Sigmoid colon (tissue), 7 donors: Measurements from ENCODE around the gene BPIFB4. TPM values are rescaled to one million over a fixed set of nuclear protein-coding genes. Genes with fewer than 3 reads are reported as not detected.

Experiments used
- DNase-seq: peaks from one replicate; pipeline ENCODE4 v3.0.0-alpha.2; 2019
- H3K27ac ChIP-seq, 4 donors: fragments of 200-600 bp; sonication (generic); one replicate each; pipeline ENCODE4 v1.5.1; 2016 to 2019; ENCODE audit warnings: mild to moderate bottlenecking in 1 of 4
- H3K27me3 ChIP-seq, 3 donors: fragments of 200-600 bp; sonication (generic); one replicate each; pipeline ENCODE4 v1.5.1; 2019; ENCODE audit warnings: mild to moderate bottlenecking in 1 of 3
- H3K36me3 ChIP-seq, 4 donors: fragments of 200-600 bp; sonication (generic); one replicate each; pipeline ENCODE4 v1.5.1; 2016 to 2019
- H3K4me1 ChIP-seq, 4 donors: fragments of 200-600 bp; sonication (generic); one replicate each; pipeline ENCODE4 v1.5.1; 2017 to 2019
- H3K4me3 ChIP-seq, 4 donors: fragments of 200-600 bp; sonication (generic); one replicate each; pipeline ENCODE4 v1.5.1; 2017 to 2019; ENCODE audit warnings: mild to moderate bottlenecking in 2 of 4, moderate library complexity in 1 of 4
- H3K9me3 ChIP-seq, 4 donors: fragments of 200-600 bp in 3 of 4; sonication (generic) in 3 of 4; one replicate each; pipeline versions ENCODE4 v1.5.1 to v1.6.1; 2013 to 2019
- CTCF ChIP-seq, 4 experiments: fragments of 450-650 bp in 3 of 4; fragments of 200-600 bp in 1 of 4; IDR thresholded peaks; one replicate each; pipeline ENCODE4 v1.5.1; 2016 to 2019; ENCODE audit warnings: antibody characterized with exemption in 4 of 4, mild to moderate bottlenecking in 3 of 4, moderate library complexity in 2 of 4
- EP300 ChIP-seq, 4 donors: sonication (generic); formaldehyde crosslinking; IDR thresholded peaks; one replicate each; pipeline ENCODE4 v1.6.1; 2017; ENCODE audit warnings: antibody characterized with exemption in 4 of 4
- POLR2A ChIP-seq, 2 donors: fragments of 450-650 bp; IDR thresholded peaks; one replicate each; pipeline ENCODE4 v1.6.1; 2016; ENCODE audit warnings: antibody characterized with exemption in 2 of 2, mild to moderate bottlenecking in 2 of 2, moderate library complexity in 2 of 2
- POLR2AphosphoS5 ChIP-seq, 4 donors: sonication (generic); formaldehyde crosslinking; IDR thresholded peaks; one replicate each; pipeline ENCODE4 v1.6.1; 2017; ENCODE audit warnings: antibody characterized with exemption in 4 of 4
- WGBS, 2 donors: extraction: QIAGEN DNeasy Blood & Tissue Kit; methylation state at CpG; one replicate each; pipeline ENCODE4 v1.1.7; 2013; 5-methylcytosine and 5-hydroxymethylcytosine counted together
- intact Hi-C: fragments of 100-400 bp; cut with DNase I; formaldehyde crosslinking; loops from one replicate; pipeline ENCODE4 v1.15.1; 2023
- polyA plus RNA-seq, 3 donors: library from polyadenylated mRNA; stranded (reverse); fragments of 200-250 nt; gene quantifications; one replicate each; pipeline ENCODE4 v1.2.3, GENCODE V29; 2013
- total RNA-seq, 4 donors: library from RNA; depleted of rRNA; stranded (reverse); fragments of >200 nt; gene quantifications; one replicate each; pipeline ENCODE4 v1.1.0, GENCODE V29; 2016
- donor health status: healthy with polysubstance abuse.
- donor health status: Bipolar disorder and iron deficiency.
- donor health status: healthy.

Gene BPIFB4
- total RNA-seq (not detected), polyA plus RNA-seq (not detected)

DNA sequence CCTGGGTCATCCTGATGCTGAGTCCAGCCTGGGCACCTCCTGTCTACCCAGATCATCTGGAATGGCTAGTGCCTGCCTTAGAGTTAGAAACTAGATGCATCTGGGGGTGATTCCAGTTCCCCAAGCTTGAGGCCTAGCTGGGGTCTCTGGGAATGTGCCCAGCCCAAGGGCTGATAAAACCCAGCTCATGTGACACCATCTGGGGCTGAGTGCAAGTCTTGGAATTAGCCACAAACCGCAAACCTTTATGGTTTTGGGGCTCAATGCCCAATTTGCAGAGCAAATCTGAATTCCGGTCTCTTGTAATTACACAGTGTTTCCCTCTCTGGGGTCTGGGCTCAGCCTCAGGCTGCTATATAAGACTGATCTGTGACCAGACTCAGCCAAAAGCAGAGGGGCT is at the start of gene BPIFB4:
TSS of gene BPIFB4 (plus strand) at position 385 of the 400 bp plus-strand sequence. CDS start 1,884 bp downstream, outside the sequence.
- Histone ChIP-seq H3K4me1 (no peaks in the 10 kb centered on the region), H3K27ac (no peak within 1 kb of the TSS), H3K9me3 (no peaks in the 10 kb centered on the region), H3K4me3 (no peak within 1 kb of the TSS), H3K36me3 (no peaks in the 10 kb centered on the region), H3K27me3 (peaks cover 0 to 15% (median 6%) of the 10 kb centered on the region in 3 donors)
- intact Hi-C loops = no loop called here
- WGBS, 2 donors = 80 to 86% methylated on average over 2 of the region's 2 CpGs
- no peak for DNase-seq
- TF ChIP-seq POLR2A (IDR thresholded peaks at IDR 0.05) = no peak
- no peak for TF ChIP-seq EP300 (IDR thresholded peaks at IDR 0.05)
- no peak for TF ChIP-seq CTCF (IDR thresholded peaks at IDR 0.05)
- no peak for TF ChIP-seq POLR2AphosphoS5 (IDR thresholded peaks at IDR 0.05)

- no peak overlapping the region for H3K4me3 ChIP-seq
- H3K9me3 ChIP-seq = no peaks in the 10 kb centered on the region
- H3K4me1 ChIP-seq = no peaks in the 10 kb centered on the region
- TF ChIP-seq EP300 (IDR thresholded peaks at IDR 0.05) = no peak
- TF ChIP-seq POLR2AphosphoS5 (IDR thresholded peaks at IDR 0.05) = no peak
- no peak for TF ChIP-seq POLR2A (IDR thresholded peaks at IDR 0.05)
- TF ChIP-seq CTCF (IDR thresholded peaks at IDR 0.05) = no peak
- no peak overlapping the region for H3K27ac ChIP-seq
- intact Hi-C loops = no loop called here
- H3K36me3 ChIP-seq = no peaks in the 10 kb centered on the region
- DNase-seq = no peak
- no peaks in the 10 kb centered on the region for H3K27me3 ChIP-seq
- WGBS, 2 donors = 76 to 87% methylated on average over 9 of the region's 9 CpGs
These were observed 49.4 kb upstream of the BPIFB4 start for GRCh38 chr20:33030076-33030475.

DNA sequence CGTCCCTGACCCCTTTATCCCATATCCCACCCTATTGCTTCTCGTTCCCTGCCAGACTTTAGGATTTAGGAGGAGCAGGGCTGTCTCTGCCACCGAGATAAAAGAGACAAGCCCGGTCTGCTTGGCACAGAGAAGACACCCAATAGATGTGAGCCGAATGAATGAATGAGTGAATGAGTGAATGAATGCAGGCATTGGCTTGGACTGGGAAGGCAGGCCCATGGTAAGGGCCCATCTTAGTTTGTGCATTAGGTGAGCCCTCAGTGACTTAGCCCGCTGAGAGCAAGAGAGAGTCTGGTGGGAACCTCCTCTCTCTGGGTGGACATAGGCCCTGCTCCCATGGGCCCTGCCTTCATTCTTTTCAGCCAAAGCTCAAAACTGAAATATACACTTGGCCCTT is 48.9 kb upstream of the BPIFB4 start:
- Histone ChIP-seq H3K9me3 (no peaks in the 10 kb centered on the region), H3K36me3 (no peaks in the 10 kb centered on the region), H3K27ac (no peak overlapping the region), H3K27me3 (no peaks in the 10 kb centered on the region), H3K4me3 (no peak overlapping the region), H3K4me1 (no peaks in the 10 kb centered on the region)
- WGBS, 2 donors = 82 to 88% methylated on average over 6 of the region's 6 CpGs
- intact Hi-C loops = no loop called here
- TF ChIP-seq POLR2A (IDR thresholded peaks at IDR 0.05) = no peak
- TF ChIP-seq EP300 (IDR thresholded peaks at IDR 0.05) = no peak
- no peak for TF ChIP-seq CTCF (IDR thresholded peaks at IDR 0.05)
- no peak for TF ChIP-seq POLR2AphosphoS5 (IDR thresholded peaks at IDR 0.05)
- no peak for DNase-seq

GRCh38 chr20:33031531-33031930 is 47.9 kb upstream of the BPIFB4 start, which contains the start of gene BPIFB6:
Gene BPIFB6 (plus strand): TSS chr20:33031648. CDS start chr20:33031648, 0 bp downstream.
- whole genome bisulfite sequencing, 2 donors = 89 to 92% methylated on average over 10 of the region's 10 CpGs
- intact Hi-C loops = no loop called here
- Histone ChIP-seq H3K4me1 (no peaks in the 10 kb centered on the region), H3K27ac (no peak within 1 kb of the TSS), H3K36me3 (no peaks in the 10 kb centered on the region), H3K27me3 (no peaks in the 10 kb centered on the region), H3K9me3 (no peaks in the 10 kb centered on the region), H3K4me3 (no peak within 1 kb of the TSS)
- no peak for TF ChIP-seq POLR2AphosphoS5 (IDR thresholded peaks at IDR 0.05)
- TF ChIP-seq EP300 (IDR thresholded peaks at IDR 0.05) = no peak
- no peak for TF ChIP-seq POLR2A (IDR thresholded peaks at IDR 0.05)
- TF ChIP-seq CTCF (IDR thresholded peaks at IDR 0.05) = no peak
- DNase-seq = no peak

GRCh38 chr20:33032555-33032954 is 46.9 kb upstream of the BPIFB4 start:
- no peak for TF ChIP-seq POLR2A (IDR thresholded peaks at IDR 0.05)
- no peak for TF ChIP-seq POLR2AphosphoS5 (IDR thresholded peaks at IDR 0.05)
- no peak for TF ChIP-seq CTCF (IDR thresholded peaks at IDR 0.05)
- TF ChIP-seq EP300 (IDR thresholded peaks at IDR 0.05) = no peak
- Histone ChIP-seq H3K9me3 (no peaks in the 10 kb centered on the region), H3K27ac (no peak overlapping the region), H3K4me3 (no peak overlapping the region), H3K36me3 (no peaks in the 10 kb centered on the region), H3K4me1 (no peaks in the 10 kb centered on the region), H3K27me3 (no peaks in the 10 kb centered on the region)
- 68 to 83% methylated on average over 6 of the region's 6 CpGs for WGBS, 2 donors
- intact Hi-C loops = no loop called here
- no peak for DNase-seq
